ENCODE results near the gene PARD3. TPM values are rescaled to one million over a fixed set of nuclear protein-coding genes. Genes with fewer than 3 reads are reported as not detected.
A peak's percentile ranks its signal among the peaks of the same experiment; 100 is the strongest.

The PARD3 gene
- total and polyA plus RNA-seq, 2 donors (not counting 3 experiments of a cell fraction or from before 2014, with no cell fraction given) = 7.3 to 24.1 TPM

GRCh38 chr10:34854147-34854601 lies 39.1 kb upstream of the PARD3 start:
- H3K9me3 ChIP-seq (replicated peaks; ENCODE audit: control insufficient read depth, insufficient read depth, low read length) = no peaks in the 10 kb centered on the region
- no peak for TF ChIP-seq POLR2AphosphoS5 (IDR thresholded peaks at IDR 0.05; ENCODE audit: insufficient read depth, low read depth, low read length)
- CTCF ChIA-PET = interaction anchor here (0.8 to 1.2 kb wide), 4 partner anchors 10 to 199 kb away, joined by 3 read pairs; no protein-coding TSS in a partner anchor
- no peaks in the 10 kb centered on the region for H3K9me1 ChIP-seq (replicated peaks; ENCODE audit: control insufficient read depth, extremely low read depth, insufficient read depth, low read length)
- H3K9ac ChIP-seq (replicated peaks; ENCODE audit: extremely low read depth, insufficient read depth, low read length) = no peak overlapping the region
- H3K27ac ChIP-seq (ENCODE audit: insufficient read depth, low read depth, low read length) = no peak overlapping the region
- dilution Hi-C loops (cut with MboI; ENCODE audit: extremely low pct_ligation_motif_present, low sequenced_read_pairs) = no loop called here
- intact Hi-C loops (cut with micrococcal nuclease) = no loop called here
- H4K20me1 ChIP-seq (replicated peaks; ENCODE audit: control insufficient read depth, extremely low read depth, insufficient read depth, low read length) = no peaks in the 10 kb centered on the region
- no peak overlapping the region for H2AFZ ChIP-seq (ENCODE audit: low read depth, low read length)
- peak; percentile 53 for DNase-seq (ENCODE audit: low read depth, low spot score)
- H3K4me1 ChIP-seq (ENCODE audit: control insufficient read depth, extremely low read depth, insufficient read depth, low read length) = no peaks in the 10 kb centered on the region
- no TSS peak for BruUV-seq (replicated peaks)
- no peak overlapping the region for H3K4me3 ChIP-seq (replicated peaks in 1 of 3; ENCODE audit: insufficient read depth in 1 of 3, low read depth in 1 of 3, low read length in 3 of 3)
- no peaks in the 10 kb centered on the region for H3K79me2 ChIP-seq (ENCODE audit: control insufficient read depth, insufficient read depth, low read length)
- H3K36me3 ChIP-seq (ENCODE audit: control insufficient read depth in 2 of 2, extremely low read depth in 1 of 2, insufficient read depth in 2 of 2, low read length in 2 of 2) = no peaks in the 10 kb centered on the region
- POLR2A ChIA-PET = no interaction called here
- peak; percentile 15 for FAIRE-seq
- H3K4me2 ChIP-seq (ENCODE audit: insufficient read depth, low read length) = no peak overlapping the region
- H3K27me3 ChIP-seq (ENCODE audit: control insufficient read depth in 2 of 2, insufficient read depth in 2 of 2, low read length in 2 of 2) = peaks cover 2 to 10% of the 10 kb centered on the region in 2 experiments

- dilution Hi-C loops (cut with MboI; ENCODE audit: extremely low pct_ligation_motif_present, low sequenced_read_pairs) (no loop called here), intact Hi-C loops (cut with micrococcal nuclease) (no loop called here)
- POLR2A ChIA-PET = no interaction called here
- no peak overlapping the region for H2AFZ ChIP-seq (ENCODE audit: low read depth, low read length)
- no peaks in the 10 kb centered on the region for H4K20me1 ChIP-seq (replicated peaks; ENCODE audit: control insufficient read depth, extremely low read depth, insufficient read depth, low read length)
- no peak overlapping the region for H3K27ac ChIP-seq (ENCODE audit: insufficient read depth, low read depth, low read length)
- H3K9me3 ChIP-seq (replicated peaks; ENCODE audit: control insufficient read depth, insufficient read depth, low read length) = no peaks in the 10 kb centered on the region
- CTCF ChIA-PET = interaction anchor here (0.6 to 0.9 kb wide), 2 partner anchors 46 to 492 kb away, joined by 3 read pairs; no protein-coding TSS in a partner anchor
- no peaks in the 10 kb centered on the region for H3K9me1 ChIP-seq (replicated peaks; ENCODE audit: control insufficient read depth, extremely low read depth, insufficient read depth, low read length)
- BruUV-seq (replicated peaks) = no TSS peak
- no peaks in the 10 kb centered on the region for H3K79me2 ChIP-seq (ENCODE audit: control insufficient read depth, insufficient read depth, low read length)
- DNase-seq (ENCODE audit: low read depth, low spot score) = no peak
- no peak overlapping the region for H3K9ac ChIP-seq (replicated peaks; ENCODE audit: extremely low read depth, insufficient read depth, low read length)
- TF ChIP-seq MAX (IDR thresholded peaks at IDR 0.05; ENCODE audit: insufficient read depth, insufficient read length) (no peak), FOS (IDR thresholded peaks at IDR 0.05; ENCODE audit: borderline replicate concordance, insufficient read depth, low read length) (no peak), JUN (IDR thresholded peaks at IDR 0.05; ENCODE audit: borderline replicate concordance, insufficient read depth, insufficient read length, low read depth) (no peak), GATA2 (IDR thresholded peaks at IDR 0.05; ENCODE audit: insufficient read depth, insufficient read length, low read depth, low read length) (no peak), POLR2A (IDR thresholded peaks at IDR 0.05; ENCODE audit: low read depth, low read length) (no peak), POLR2AphosphoS5 (IDR thresholded peaks at IDR 0.05; ENCODE audit: insufficient read depth, low read depth, low read length) (no peak), MYC (IDR thresholded peaks at IDR 0.05; ENCODE audit: low read depth, low read length) (no peak), CTCF (IDR thresholded peaks at IDR 0.05; ENCODE audit: extremely low read depth in 1 of 2, insufficient read depth in 1 of 2, low read depth in 1 of 2, low read length in 2 of 2) (no peak), EZH2 (IDR thresholded peaks at IDR 0.05; ENCODE audit: borderline replicate concordance, low read depth, low read length, severe bottlenecking) (no peak)
- H3K36me3 ChIP-seq (ENCODE audit: control insufficient read depth in 2 of 2, extremely low read depth in 1 of 2, insufficient read depth in 2 of 2, low read length in 2 of 2) = no peaks in the 10 kb centered on the region
- peaks cover 2 to 9% of the 10 kb centered on the region in 2 experiments for H3K27me3 ChIP-seq (ENCODE audit: control insufficient read depth in 2 of 2, insufficient read depth in 2 of 2, low read length in 2 of 2)
- H3K4me1 ChIP-seq (ENCODE audit: control insufficient read depth, extremely low read depth, insufficient read depth, low read length) = no peaks in the 10 kb centered on the region
- no peak overlapping the region for H3K4me3 ChIP-seq (replicated peaks in 1 of 3; ENCODE audit: insufficient read depth in 1 of 3, low read depth in 1 of 3, low read length in 3 of 3)
- no peak overlapping the region for H3K4me2 ChIP-seq (ENCODE audit: insufficient read depth, low read length)
- no peak for FAIRE-seq
These were observed 38.3 kb upstream of the PARD3 start for GRCh38 chr10:34853357-34853756.
